C4-2B (cell line): ENCODE results near the gene SLC49A3.
"Not testable (repeated sequence)": the region's sequence is repeated elsewhere in the genome, so short reads cannot be mapped to it uniquely, and the experiment has no call there.

Experiments
- H3K27ac ChIP-seq: fragments of 450-650 bp; 2 replicates; pipeline ENCODE4 v1.5.1; 2017
- CTCF ChIP-seq: fragments of 450-650 bp; conservative IDR thresholded peaks from 2 replicates; pipeline ENCODE4 v1.5.1; 2017; ENCODE audit warnings: mild to moderate bottlenecking
- ZFX ChIP-seq: fragments of 450-650 bp; IDR thresholded peaks from 2 replicates; pipeline ENCODE4 v1.6.1; 2017

The SLC49A3 gene

GRCh38 chr4:688854-689681 is at the start of gene SLC49A3:
TSS of gene SLC49A3 (minus strand) at chr4:689151. CDS start at chr4:689127, 24 bp downstream.
- peak within 1 kb of the TSS; percentile 99 for H3K27ac ChIP-seq
- TF ChIP-seq ZFX = no peak

GRCh38 chr4:736561-736960 is 47.6 kb upstream of the SLC49A3 start:
- not testable (repeated sequence) for H3K27ac ChIP-seq

- TF ChIP-seq CTCF (no peak), ZFX (no peak)
- no peak overlapping the region for H3K27ac ChIP-seq
Measured at GRCh38 chr4:735583-735982, 46.6 kb upstream of the SLC49A3 start.

GRCh38 chr4:734951-735350 is 46.0 kb upstream of the SLC49A3 start:
- TF ChIP-seq CTCF = no peak
- no peak for TF ChIP-seq ZFX
- H3K27ac ChIP-seq = no peak overlapping the region

GRCh38 chr4:734075-734474 is 45.1 kb upstream of the SLC49A3 start:
- H3K27ac ChIP-seq = no peak overlapping the region
- TF ChIP-seq ZFX = no peak
- no peak for TF ChIP-seq CTCF

GRCh38 chr4:733631-733980 is 44.7 kb upstream of the SLC49A3 start:
- no peak overlapping the region for H3K27ac ChIP-seq
- TF ChIP-seq CTCF (no peak), ZFX (no peak)

- TF ChIP-seq ZFX (no peak), CTCF (no peak)
- no peak overlapping the region for H3K27ac ChIP-seq
Measured at GRCh38 chr4:732911-733630, 44.1 kb upstream of the SLC49A3 start.

GRCh38 chr4:732486-732885 is 43.5 kb upstream of the SLC49A3 start:
- no peak overlapping the region for H3K27ac ChIP-seq
- TF ChIP-seq ZFX = no peak
- no peak for TF ChIP-seq CTCF

- H3K27ac ChIP-seq = not testable (repeated sequence)
Measured at GRCh38 chr4:731954-732353, 43.0 kb upstream of the SLC49A3 start.

GRCh38 chr4:730946-731904 is 42.3 kb upstream of the SLC49A3 start:
- not testable (repeated sequence) for H3K27ac ChIP-seq
